Urinary bladder (tissue), 4 donors: ENCODE results near the gene CCDC141. TPM values are rescaled to one million over a fixed set of nuclear protein-coding genes. Genes with fewer than 3 reads are reported as not detected.

ENCODE experiments used
- DNase-seq: peaks from one replicate; pipeline ENCODE4 v3.0.0-alpha.2; 2015; ENCODE audit errors: extremely low spot score
- H3K27ac ChIP-seq: one replicate; pipeline ENCODE4 v1.5.1; 2013; ENCODE audit warnings: low read depth, mild to moderate bottlenecking, moderate library complexity
- H3K36me3 ChIP-seq: one replicate; pipeline ENCODE4 v1.6.1; 2013; ENCODE audit warnings: mild to moderate bottlenecking, moderate library complexity; ENCODE audit not compliant: insufficient read depth
- H3K4me1 ChIP-seq: one replicate; pipeline ENCODE4 v1.6.1; 2013; ENCODE audit warnings: mild to moderate bottlenecking, moderate library complexity; ENCODE audit not compliant: insufficient read depth
- H3K4me3 ChIP-seq: one replicate; pipeline ENCODE4 v1.5.1; 2013; ENCODE audit warnings: low read depth, low read length
- WGBS: extraction: QIAGEN DNeasy Blood & Tissue Kit; methylation state at CpG from one replicate; pipeline ENCODE4 v1.1.7; 2013; 5-methylcytosine and 5-hydroxymethylcytosine counted together
- polyA plus RNA-seq: library from polyadenylated mRNA; stranded (reverse); fragments of 200-250 nt; gene quantifications from one replicate; pipeline ENCODE4 v1.2.3, GENCODE V29; 2013
- total RNA-seq: library from RNA; depleted of rRNA; stranded (reverse); fragments of >200 nt; gene quantifications from one replicate; pipeline ENCODE4 v1.2.3, GENCODE V29; 2014
- donor health status: healthy with polysubstance abuse.
- donor health status: healthy.

The CCDC141 gene
- total and polyA plus RNA-seq, 2 donors, result 0.20 to 18.0 TPM

DNA sequence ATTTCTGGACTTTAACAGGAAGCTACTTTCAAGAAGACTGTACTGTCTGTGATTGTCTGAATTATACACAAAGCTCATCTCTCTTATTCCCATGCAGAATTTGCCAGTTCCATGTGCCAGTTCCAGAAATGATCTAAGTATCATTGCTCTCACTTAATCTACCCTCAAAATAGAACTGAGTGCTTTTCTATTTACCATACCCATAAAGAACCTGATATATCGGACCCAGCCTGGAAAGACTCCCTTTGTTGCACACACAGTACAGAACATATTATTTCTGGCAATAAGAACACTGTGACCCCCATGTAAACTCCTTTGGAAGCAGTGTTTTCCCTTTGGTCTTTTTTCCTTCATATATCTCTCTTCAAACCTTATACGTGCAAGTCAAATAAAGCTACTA is 140.4 kb downstream of the CCDC141 start:
- no peak overlapping the region for H3K4me3 ChIP-seq
- 63% methylated on average over 2 of the region's 2 CpGs for WGBS
- no peaks in the 10 kb centered on the region for H3K36me3 ChIP-seq
- no peak overlapping the region for H3K27ac ChIP-seq
- H3K4me1 ChIP-seq, result no peaks in the 10 kb centered on the region
- no peak for DNase-seq

GRCh38 chr2:178908810-178909209 is 141.1 kb downstream of the CCDC141 start:
- DNase-seq, result no peak
- Histone ChIP-seq H3K36me3 (no peaks in the 10 kb centered on the region), H3K4me3 (no peak overlapping the region), H3K27ac (no peak overlapping the region), H3K4me1 (no peaks in the 10 kb centered on the region)

DNA sequence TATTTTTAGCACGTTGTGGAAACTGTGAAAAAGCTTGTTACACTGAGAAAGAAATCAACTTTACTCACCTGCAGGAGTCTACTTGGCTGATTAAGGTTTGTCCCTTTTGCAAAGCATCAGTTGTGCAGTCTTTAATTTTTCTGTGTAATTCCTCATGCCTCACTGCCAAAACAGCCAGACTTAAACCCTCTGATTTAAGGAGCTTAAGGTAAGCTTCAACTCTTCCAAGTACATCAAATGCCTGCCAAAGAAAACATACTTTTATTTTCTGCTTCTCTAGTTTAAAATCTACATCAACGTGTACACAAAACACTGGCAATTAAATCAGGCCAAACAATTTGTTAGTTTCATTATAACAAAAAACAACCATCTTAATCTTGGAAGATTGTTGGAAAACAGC is 144.7 kb downstream of the CCDC141 start:
- DNase-seq, result no peak
- Histone ChIP-seq H3K27ac (no peak overlapping the region), H3K4me3 (no peak overlapping the region), H3K36me3 (no peaks in the 10 kb centered on the region), H3K4me1 (no peaks in the 10 kb centered on the region)
- WGBS, result 34% methylated on average over 2 of the region's 2 CpGs

GRCh38 chr2:178899656-178900055 is 150.3 kb downstream of the CCDC141 start:
- no peaks in the 10 kb centered on the region for H3K4me1 ChIP-seq
- H3K36me3 ChIP-seq, result no peaks in the 10 kb centered on the region
- no peak for DNase-seq
- no peak overlapping the region for H3K4me3 ChIP-seq
- H3K27ac ChIP-seq, result no peak overlapping the region

DNA sequence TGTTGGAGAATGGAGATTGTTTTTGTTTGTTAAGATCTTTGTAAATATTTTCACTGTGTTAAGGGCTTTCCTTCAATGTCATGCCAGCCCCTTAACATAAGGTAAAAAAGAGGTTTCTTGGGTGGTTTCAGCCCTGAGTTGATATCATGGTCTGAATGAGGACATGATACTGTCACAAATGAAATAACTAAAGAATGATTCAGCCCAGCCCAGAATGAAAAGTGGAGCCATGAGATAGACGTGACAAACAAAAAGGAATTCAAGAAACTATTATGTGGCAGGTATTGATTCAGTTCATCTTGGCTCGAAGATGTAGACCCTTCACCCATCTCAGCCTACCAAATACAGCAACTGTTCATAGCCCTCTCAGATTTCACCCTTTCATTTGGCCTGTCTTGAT is 154.1 kb downstream of the CCDC141 start:
- WGBS, result 77% methylated on average over 2 of the region's 2 CpGs
- H3K27ac ChIP-seq, result no peak overlapping the region
- no peak for DNase-seq
- H3K4me1 ChIP-seq, result no peaks in the 10 kb centered on the region
- H3K36me3 ChIP-seq, result no peaks in the 10 kb centered on the region
- no peak overlapping the region for H3K4me3 ChIP-seq

DNA sequence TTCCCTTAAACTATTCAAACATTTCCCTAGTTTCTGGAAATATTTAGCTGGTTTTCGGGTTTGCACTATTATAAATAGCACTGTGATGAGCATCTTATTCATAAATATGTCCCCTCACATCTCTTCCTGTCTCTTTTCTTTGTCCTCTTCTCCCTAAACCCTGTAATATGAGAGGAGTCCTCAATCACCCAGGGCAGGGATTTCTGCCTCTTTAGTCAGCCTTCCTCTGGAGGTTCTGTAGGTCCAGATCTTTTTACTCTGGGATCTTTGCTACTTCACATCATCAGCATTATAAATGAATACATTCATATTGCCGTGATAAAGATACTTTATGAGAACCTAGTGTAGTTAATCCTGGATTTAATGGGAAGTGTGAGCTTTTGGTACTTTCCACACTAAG is 154.8 kb downstream of the CCDC141 start:
- Histone ChIP-seq H3K36me3 (no peaks in the 10 kb centered on the region), H3K27ac (no peak overlapping the region), H3K4me3 (no peak overlapping the region), H3K4me1 (no peaks in the 10 kb centered on the region)
- 59% methylated on average over 2 of the region's 2 CpGs for WGBS
- DNase-seq, result no peak

DNA sequence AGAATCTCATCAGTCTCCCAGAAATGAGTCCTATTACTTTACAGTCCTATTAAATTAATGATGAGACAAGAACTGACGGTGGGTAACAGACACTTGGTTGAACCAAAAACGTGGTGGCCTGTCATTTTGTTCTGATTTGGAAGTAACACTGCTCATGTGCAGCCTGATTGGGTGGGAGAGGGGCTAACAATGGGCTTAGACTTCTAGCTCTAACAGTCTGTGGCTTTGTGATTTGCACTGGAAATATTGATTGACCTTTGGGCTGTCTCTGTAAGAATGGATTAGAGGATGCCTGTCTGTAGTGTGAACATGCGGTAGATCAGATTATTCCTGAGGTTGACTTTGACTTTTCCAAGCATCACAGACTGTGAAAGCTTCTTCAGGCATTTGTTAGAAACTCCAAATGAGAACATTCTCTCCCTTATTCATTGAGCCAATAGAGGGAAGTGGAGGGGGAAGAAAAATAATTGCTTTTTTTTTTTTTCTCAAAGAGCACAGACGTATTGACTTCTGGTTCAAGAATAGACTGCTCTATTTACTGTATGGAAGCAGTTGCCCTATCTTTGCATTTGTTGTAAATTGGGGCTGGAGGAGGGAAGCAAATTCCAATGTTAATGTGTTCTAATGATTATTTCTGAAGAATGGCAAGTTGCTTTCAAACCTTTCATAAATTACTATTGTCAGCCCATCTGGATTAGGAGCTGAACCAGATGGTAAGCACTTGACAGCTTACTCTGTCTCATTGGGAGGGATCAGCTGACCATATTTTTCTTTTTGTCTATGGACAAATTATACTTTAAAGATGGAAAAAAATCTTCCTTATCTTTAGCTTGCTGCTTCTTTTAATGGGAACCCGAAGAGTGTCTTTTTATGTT is 156.9 kb downstream of the CCDC141 start:
- no peak for DNase-seq
- no peak overlapping the region for H3K4me3 ChIP-seq
- H3K36me3 ChIP-seq, result no peaks in the 10 kb centered on the region
- no peak overlapping the region for H3K27ac ChIP-seq
- 73% methylated on average over 5 of the region's 5 CpGs for WGBS
- no peaks in the 10 kb centered on the region for H3K4me1 ChIP-seq

GRCh38 chr2:178891959-178892485 is 157.9 kb downstream of the CCDC141 start:
- no peak overlapping the region for H3K4me3 ChIP-seq
- no peaks in the 10 kb centered on the region for H3K4me1 ChIP-seq
- no peak overlapping the region for H3K27ac ChIP-seq
- DNase-seq, result no peak
- 89% methylated on average over 5 of the region's 5 CpGs for WGBS
- no peaks in the 10 kb centered on the region for H3K36me3 ChIP-seq

GRCh38 chr2:178891265-178891958 is 158.5 kb downstream of the CCDC141 start:
- Histone ChIP-seq H3K36me3 (no peaks in the 10 kb centered on the region), H3K4me3 (no peak overlapping the region), H3K27ac (no peak overlapping the region), H3K4me1 (no peaks in the 10 kb centered on the region)
- WGBS, result 32% methylated on average over 3 of the region's 3 CpGs
- no peak for DNase-seq

GRCh38 chr2:178886006-178886405 is 163.9 kb downstream of the CCDC141 start:
- H3K4me3 ChIP-seq, result no peak overlapping the region
- H3K36me3 ChIP-seq, result no peaks in the 10 kb centered on the region
- DNase-seq, result no peak
- H3K27ac ChIP-seq, result no peak overlapping the region
- WGBS, result 84% methylated on average over 3 of the region's 3 CpGs
- no peaks in the 10 kb centered on the region for H3K4me1 ChIP-seq

DNA sequence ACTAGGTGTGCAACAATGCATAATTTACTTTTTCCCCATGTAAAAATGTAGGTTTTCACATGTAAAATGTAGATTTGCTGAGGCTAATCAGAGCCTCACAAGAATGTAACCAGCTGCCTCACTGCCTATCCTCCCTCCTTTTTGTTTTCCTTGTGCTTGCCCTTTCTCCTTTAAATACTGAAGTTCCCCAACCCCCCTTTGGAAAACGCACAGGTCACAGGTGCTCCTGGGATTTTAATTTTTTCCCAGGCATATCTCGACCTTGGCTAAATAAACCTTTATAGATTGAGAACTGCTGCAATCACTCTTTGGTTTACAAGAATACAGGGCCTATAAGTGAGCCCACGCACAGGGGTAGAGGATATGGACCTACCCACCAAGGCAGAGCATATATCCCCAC is 165.5 kb downstream of the CCDC141 start:
- WGBS, result 80% methylated on average over 3 of the region's 3 CpGs
- DNase-seq, result no peak
- Histone ChIP-seq H3K27ac (no peak overlapping the region), H3K36me3 (no peaks in the 10 kb centered on the region), H3K4me1 (no peaks in the 10 kb centered on the region), H3K4me3 (no peak overlapping the region)

DNA sequence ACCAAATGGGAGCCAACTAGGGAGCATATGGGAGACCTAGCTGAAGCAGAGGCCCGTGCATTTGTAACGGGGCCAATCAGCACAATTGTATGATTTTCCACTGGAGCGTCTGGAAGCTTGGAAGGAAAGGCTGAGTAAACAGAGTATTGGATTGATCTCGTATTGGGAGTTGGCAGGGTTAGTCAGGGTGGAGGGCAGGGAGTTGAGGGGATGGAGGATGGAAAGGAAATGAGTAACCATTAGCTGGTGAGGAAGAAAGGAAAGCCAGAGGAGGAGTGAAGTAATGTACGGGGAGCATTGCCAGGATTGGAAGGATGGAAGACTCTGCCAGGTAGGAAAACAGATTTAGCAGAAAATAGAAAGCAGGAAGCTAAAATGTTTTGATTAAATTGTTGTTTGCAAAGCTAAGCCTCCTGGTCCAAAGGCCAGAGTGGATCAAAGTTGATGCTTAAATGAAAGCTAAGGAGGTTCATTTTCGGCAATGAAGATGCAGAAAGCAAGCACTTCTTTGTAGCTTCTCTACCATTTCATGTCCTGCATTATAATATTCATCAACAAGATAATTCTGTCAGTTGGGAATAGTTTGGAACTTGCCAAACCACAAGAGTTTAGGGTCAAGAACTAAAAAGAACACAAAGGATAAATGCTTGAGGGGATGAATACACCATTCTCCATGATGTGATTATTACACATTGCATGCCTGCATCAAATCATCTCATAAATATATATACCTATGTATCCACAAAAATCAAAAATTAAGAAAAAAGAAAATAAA is 167.1 kb downstream of the CCDC141 start:
- Histone ChIP-seq H3K4me1 (no peaks in the 10 kb centered on the region), H3K4me3 (no peak overlapping the region), H3K36me3 (no peaks in the 10 kb centered on the region), H3K27ac (no peak overlapping the region)
- 51% methylated on average over 6 of the region's 6 CpGs for WGBS
- no peak for DNase-seq

DNA sequence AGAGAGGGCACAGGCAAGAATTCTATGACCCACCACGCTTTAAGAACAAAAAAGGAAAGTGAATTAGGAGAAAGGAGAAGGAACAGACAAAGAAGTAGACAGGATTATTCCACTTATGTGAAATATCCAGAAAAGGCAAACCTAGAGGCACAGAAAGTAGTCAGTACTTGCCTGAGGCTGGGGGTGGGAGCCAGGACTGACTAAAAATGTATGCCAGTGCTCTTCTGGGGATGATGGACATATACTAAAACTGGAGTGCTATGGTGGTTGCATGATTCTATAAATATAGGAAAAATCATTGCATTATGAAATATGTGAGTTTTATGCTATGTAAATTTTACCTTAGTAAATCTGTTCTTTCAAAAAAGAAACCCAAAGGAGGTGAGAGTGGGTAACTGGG is 168.9 kb downstream of the CCDC141 start:
- H3K4me1 ChIP-seq, result no peaks in the 10 kb centered on the region
- no peak overlapping the region for H3K4me3 ChIP-seq
- no peak for DNase-seq
- H3K27ac ChIP-seq, result no peak overlapping the region
- H3K36me3 ChIP-seq, result no peaks in the 10 kb centered on the region
- 96% methylated on average over 1 of the region's 1 CpG for WGBS
